GM19023 (cell line): ENCODE measurements around the gene PRKCI.
"Not testable (repeated sequence)": the region's sequence is repeated elsewhere in the genome, so short reads cannot be mapped to it uniquely, and the experiment has no call there.

ENCODE experiments used
- ATAC-seq: cut with Tn5 transposase; IDR thresholded peaks from one replicate; pipeline ENCODE4 v1.9.1; 2021; ENCODE audit warnings: mild to moderate bottlenecking, moderate library complexity; ENCODE audit not compliant: unreplicated experiment

Gene PRKCI

DNA sequence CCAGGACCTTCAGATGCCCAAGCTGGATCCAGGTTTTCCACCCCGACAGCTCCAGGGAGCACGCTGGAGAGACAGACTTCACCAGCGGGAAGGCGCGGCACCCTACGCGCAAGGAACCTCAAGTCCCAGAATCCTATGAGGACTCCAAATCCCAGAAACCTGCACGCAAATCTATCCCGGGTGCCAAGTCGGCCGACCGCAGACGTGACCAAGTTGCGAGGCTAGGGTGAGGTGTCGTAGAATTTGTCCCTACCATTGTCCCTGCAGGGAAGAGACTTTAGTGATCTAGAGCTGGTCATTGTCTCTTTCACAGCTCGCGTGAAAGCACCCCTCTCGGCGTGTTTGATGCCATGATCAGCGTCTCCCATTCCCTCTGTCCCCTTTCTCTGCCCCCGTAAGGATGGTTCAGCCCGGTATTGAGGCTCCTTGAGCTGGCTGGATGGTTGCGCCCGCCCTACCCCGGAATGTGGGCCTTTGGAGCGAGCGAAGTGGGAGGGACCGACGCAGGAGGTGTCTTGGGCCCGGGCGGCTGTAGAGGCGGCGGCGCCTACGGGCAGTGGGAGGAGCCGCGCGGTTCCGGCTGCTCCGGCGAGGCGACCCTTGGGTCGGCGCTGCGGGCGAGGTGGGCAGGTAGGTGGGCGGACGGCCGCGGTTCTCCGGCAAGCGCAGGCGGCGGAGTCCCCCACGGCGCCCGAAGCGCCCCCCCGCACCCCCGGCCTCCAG is at the start of gene PRKCI:
TSS of gene PRKCI (plus strand) at position 501 of the 723 bp plus-strand sequence. CDS start 246 bp downstream, outside the sequence.
- ATAC-seq: peak; percentile 98

DNA sequence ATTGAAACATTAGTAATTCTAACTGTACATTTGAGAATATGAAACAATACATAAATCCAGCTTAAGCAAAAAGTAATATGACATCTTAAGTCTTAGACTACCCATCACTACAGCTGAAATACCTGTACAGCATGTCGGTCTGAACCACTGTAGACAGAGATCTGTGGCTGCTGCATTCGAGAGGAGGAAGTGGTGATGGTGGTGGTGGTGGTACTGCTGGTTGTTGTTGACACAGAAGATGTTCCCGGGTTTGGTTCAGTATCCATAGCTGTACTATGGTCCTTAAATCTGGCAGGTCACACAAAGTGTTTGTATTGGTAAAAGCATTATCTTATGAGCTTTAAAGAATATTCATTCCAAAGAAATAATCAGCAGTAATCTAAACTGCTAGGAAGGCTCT is 43.6 kb upstream of the PRKCI start:
- ATAC-seq: no peak

DNA sequence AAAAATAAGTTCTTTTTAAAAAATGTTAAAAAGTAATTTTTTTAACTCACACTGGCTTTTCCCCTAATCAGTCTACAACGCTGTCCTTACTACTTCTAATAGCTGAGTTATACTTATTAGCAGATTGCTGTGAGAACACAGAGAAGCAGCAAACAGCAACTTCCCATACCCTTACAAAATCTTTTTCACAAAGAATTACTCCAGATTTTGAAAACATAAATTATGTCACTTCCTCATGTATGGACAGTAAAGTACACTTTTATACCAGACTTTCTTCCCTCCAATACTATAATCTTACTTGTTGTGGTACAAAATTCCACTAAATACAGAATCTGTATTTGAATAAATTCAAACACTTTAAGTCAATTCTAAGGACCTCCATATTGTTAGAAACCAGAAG is 42.8 kb upstream of the PRKCI start:
- ATAC-seq: no peak

DNA sequence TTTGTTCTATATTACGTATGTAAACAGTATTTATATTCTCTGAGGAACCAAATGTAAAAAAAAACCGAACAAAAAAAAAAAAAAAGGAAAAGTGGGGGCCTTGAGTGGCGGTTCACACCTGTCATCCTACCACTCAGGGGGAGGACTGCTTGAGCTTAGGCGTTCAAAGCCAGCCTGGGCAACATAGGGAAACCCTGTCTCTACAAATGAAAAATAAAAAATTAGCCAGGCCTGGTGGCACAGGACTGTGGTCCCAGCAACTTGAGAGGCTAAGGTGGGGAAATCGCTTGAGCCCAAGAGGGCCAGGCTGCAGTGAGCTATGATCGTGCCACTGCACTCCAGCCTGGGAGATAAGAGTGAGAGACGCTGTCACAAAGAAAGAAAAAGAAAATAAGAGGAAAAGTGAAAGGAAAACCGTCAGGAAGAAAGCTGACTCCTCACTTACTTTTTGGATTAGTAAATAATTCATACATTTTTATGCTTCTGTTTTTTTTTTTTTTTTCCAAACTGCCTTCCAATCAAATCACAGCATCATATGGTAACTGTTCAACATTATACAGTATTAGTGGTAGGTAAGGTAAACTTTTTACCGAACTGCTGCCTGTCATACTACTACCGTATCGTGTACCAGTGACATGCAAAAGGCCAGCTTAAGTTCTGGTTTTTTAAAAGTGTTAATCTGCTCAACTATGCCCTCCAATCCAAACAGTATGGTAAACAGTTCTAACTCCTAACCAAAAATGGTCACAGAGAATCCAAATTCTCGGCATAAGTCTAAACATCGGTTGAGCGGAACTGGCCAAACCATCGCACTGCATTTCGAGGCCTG is 41.9 kb upstream of the PRKCI start:
- ATAC-seq: peak; percentile 20

DNA sequence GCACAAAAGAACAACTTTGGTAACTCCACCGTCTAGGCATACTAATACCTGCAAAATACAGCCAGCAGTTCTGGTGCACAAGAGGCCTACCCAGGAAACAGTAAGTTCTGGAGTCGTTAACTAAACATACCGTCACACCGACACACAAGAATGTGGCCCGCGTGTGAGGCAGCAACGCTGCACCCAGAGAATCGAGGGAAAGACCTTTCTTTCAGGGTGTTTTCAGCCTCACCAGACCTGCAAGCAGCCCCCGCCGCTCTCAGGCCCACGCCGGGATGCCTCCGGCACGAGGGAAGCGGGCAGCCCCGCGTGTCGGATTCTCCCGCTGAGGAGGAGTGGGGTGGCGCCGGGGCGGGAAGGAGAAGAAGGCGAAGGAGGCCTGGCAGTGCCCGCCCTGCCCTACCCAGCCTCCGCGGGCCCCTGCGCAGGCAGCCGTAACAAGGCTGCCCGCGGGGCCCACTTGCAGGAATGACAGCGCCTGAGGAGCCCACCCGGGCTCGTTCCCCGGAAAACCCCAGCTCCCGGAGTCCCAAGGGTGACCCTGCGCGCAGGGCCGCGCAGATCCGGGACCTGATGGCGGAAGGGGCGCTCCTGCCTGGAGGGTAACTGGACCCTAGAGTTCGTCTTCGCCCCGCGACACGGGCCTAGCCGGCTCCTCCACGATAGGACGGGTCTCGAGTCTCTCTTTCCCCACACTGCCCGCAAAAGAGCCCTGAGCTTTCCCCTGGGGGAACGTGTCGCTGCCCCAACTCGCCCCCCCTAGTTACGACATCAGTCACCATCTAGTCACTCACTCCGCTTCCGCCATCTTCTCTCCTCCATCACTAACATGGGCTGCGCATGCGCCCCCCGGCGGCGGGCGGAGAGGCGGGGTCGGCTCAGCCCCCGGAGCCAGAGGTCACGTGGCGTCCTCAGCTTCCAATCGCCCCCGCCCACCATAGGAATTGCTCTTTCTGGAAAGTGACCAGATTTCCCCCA is 41.0 kb upstream of the PRKCI start, which contains the start of gene PHC3:
TSS of gene PHC3 (minus strand) at position 826 of the 978 bp plus-strand sequence. CDS start at position 808, 18 bp downstream.
- peak; percentile 81 for ATAC-seq

DNA sequence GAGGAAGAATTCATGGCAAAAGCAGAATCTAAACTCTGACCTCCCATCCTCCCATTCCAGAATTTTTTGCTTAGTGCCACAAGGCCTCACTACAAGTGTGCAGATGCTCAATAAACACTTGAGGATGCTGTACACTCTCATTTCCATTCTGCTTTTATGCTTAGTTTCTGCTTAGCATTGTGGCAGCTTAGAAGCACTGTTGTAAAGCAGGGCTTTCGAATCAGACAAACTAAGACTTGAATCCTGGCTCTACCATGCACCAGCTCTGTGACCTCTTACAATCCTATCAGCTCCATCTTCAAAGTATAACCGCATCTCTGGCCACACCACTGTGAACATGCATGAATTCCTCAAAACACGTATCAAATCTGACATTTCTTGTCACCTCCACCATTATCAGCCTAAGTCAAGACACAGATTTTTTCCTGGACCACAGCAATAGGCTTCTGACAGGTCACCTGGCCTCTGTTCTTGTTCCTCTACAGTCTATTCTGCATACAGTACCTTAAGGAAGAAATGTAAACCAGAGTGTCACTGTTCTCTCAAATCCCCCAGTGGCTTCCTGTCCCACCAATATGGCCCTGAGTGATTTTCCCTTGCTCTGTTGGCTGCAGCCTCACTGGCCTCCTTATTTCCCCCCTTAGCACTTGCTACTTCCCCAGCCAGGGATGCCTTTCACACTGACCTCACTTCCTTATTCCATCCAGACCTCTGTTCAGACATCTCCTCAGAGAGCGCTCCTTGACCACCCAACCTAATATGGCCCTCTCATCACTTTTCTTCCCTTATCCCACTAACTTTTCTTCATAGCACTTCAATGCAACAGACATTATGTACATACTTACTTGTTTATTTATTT is 32.6 kb upstream of the PRKCI start:
- peak; percentile 14 for ATAC-seq

DNA sequence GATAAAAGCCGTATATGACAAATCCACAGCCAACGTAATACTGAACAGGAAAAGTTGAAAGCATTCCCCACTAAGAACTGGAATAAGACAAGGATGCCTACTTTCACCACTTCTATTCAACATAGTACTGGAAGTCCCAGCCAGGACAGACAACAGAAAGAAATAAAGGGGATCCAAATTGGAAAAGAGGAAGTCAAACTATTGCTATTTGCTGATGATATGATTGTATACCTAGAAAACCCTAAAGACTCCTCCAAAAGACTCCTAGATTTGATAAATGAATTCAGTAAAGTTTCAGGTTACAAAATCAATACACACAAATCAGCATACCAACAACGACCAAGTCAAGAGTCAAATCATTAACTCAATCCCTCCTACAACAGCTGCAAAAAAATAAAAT is 26.5 kb upstream of the PRKCI start:
- ATAC-seq: not testable (repeated sequence)

DNA sequence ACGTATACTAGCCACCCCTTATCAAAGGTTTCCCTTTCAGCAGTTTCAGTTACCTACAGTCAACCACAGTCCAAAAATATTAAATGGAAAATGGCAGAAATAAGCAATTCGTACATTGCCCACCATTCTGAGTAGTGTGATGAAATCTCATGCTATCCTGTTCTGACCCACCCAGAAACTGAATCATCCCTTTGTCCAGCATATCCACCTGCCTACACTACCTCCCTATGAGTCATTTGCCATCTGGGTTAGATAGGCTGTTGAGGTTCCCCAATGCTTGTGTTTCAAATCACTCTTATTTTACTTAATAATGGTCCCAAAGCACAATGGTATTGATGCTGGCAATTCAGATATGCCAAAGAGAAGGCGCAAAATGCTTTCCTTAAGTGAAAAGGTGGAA is 25.4 kb upstream of the PRKCI start:
- no peak for ATAC-seq

DNA sequence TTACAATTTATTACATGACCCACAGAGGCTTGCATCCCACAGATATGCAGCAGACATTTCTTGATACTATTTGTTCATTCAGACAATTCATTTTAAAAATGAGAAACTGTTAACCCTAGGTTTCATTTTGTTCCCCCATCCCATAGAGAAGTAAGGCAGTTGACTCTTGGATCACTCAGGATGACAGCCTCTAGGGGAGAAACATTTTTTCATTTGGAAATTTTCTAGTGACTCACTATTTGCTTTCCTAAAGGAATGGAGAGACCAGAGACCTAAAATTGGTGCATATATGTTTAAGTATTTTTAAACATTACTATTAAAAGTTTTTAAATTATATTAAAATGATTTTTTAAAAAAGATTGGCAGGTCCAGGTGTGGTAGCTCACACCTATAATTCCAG is 21.2 kb upstream of the PRKCI start:
- no peak for ATAC-seq

DNA sequence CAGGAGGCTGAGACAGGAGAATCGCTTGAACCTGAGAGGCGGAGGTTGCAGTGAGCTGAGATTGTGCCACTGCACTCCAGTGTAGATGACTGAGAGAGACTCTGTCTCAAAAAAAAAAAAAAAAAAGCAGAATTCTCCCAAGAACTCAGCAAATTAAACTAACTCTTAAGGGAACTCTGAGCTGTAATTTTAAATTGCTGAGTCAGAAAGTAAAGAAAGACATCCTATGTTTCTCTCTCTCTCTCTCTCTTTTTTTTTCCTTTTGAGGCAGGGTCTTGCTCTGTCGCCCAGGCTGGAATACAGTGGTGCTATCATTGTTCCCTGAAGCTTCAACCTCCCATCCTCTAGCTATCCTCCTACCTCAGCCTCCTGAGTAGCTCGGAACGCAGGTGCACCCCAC is 20.7 kb upstream of the PRKCI start:
- ATAC-seq: no peak

DNA sequence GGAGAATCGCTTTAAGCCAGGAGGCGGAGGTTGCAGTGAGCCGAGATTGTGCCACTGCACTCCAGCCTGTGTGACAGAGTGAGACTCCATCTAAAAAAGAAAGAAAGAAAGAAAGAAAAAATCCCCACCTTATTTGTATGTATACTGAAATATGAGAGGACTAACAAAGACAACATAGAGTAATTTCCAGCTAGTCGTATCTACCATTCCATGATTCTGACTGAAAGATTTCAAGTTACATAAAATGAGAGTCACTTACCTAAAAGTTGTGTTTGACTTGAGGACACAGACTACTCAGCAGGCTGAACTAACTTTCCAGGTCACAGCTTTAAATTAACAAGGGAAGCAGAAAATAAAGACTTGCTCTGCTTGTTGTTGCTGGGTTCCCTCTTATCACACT is 18.8 kb upstream of the PRKCI start:
- no peak for ATAC-seq

DNA sequence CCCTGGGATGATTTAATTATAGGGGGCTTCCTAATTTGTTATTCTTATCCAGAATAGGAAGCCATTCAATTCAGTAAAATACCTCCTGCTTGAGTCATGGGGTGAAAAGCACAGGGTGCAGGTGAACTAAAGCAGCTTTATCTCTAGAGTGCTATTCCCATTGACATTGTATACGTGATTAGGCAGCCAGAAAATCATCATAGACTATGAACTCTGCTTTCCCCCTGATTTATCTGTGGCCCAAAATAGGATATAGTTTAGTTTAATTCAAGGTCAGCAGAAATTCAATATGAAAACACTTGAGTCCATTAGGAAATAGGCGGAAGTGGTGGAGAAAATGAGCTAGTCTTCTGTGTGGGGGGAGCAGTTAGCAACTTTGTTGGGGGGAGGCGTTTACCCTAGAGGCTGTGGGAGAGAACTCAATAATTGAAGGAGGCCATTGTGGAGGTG is 18.2 kb upstream of the PRKCI start:
- no peak for ATAC-seq

DNA sequence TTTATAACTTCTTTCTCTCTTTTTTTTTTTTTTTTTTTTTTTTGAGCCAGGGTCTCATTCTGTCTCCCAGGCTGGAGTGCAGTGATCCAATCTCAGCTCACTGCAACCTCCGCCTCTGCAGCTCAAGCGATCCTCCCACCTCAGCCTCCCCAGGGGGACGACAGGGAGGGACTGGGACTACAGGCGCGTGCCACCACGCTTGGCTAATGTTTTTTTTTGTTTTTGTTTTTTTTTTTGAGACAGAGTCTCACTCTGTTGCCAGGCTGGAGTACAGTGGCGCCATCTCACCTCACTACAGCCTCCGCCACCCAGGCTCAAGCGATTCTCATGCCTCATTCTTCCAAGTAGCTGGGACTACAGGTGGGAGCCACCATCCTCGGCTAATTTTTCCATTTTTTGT is 17.7 kb upstream of the PRKCI start:
- ATAC-seq: no peak

DNA sequence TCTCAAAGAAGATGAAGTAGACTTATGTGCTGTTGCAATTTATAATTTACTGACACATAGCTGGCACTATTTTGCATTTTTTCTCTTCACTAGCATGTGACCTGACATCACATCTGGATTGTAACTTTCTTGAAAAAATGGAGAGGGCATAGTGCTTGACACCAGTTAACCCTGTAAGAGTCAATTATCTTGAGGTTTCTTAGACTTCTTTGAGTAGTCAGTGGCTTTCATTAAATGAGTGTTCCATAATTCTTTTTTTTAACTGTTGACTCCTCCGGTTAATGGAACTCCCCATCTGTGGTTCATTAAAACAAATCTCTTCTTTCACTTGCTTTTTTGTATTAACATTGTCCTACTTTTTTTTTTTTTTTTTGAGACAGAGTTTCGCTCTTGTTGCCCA is 16.9 kb upstream of the PRKCI start:
- no peak for ATAC-seq

DNA sequence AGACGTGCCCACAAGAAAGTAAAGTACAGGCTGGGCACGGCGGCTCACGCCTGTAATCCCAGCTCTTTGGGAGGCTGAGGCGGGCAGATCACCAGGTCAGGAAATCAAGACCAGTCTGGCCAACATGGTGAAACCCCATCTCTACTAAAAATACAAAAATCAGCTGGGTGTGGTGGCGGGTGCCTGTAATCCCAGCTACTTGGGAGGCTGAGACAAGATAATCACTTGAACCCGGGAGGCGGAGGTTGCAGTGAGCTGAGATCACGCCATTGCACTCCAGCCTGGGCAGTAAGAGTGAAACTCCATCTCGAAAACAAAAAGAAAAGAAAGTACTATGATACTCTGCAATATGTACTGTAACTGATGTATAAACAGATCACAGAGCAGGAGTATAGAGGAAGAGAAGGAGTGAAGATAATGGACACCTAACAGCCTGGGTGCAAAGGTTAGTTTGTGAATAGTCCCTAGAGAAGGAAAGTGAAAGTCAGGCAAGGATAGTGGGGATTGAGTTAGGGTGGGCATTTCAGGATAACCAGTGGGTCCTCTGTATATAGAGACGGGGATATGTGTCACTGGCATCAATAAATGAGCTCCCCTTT is 16.0 kb upstream of the PRKCI start:
- ATAC-seq: not testable (repeated sequence)

DNA sequence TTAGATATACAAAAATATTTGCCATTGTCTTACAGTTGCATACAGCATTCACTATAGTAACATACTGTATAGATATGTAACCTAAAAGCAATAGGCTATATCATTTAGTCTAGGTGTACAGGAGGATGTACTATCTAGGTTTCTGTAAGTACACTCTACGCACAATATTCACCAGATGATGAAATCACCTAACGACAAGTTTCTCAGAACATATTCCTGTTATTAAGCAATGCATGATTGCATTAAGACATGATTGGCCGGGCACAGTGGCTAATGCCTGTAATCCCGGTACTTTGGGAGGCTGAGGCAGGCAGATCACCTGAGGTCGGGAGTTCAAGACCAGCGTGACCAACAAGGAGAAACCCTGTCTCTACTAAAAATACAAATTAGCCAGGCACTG is 14.5 kb upstream of the PRKCI start:
- ATAC-seq: no peak

DNA sequence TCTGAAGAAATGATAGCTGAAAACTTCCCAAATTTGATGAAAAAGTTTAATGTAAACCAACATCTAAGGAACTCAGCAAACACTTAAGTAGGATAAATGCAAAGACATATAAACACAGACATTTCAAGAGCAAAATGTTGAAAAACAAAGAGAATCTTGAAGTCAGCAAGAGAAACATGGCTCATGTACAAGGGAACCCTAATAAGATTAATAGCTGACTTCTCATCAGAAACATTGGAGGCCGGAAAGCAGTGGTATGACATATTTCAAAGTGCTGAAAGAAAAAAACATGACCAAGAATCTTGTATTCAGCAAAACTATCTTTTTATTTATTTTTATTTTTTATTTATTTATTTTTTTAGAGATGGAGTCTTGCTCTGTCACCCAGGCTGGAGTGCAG is 10.6 kb upstream of the PRKCI start:
- ATAC-seq: no peak

DNA sequence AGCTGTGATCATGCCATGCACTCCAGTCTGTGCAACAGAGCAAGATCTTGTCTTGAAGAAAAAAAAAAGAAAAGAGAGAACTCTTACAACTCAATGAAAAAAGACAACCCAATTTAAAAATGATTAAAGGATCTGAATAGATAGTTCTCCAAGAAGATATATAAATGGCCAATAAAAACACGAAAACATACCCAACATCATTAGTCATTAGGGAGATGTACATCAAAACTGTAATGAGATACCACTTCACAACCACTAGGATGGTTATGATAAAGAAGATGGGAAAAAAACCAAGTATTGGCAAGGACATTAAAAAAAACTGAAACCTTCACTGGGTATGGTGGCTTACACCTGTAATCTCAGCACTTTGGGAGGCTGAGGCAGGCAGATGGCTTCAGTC is 2.4 kb upstream of the PRKCI start:
- no peak for ATAC-seq

DNA sequence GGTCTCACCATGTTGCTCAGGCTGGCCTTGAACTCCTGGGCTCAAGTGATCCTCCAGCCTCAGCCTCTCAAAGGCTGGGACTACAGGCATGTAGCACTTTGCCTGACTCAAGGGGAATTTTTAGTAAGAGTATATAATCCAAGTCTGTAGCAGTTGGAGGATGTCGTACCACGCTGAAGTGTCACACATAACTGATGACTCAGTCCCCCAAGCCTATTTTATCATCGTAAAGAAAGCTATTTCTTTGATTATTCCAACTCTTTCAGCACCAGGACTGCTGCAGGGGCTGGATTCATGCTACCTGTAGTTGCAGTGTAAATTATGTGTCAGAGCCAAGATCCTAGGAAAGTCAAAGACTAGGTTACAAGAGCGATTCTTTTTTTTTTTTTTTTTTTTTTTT is 1.4 kb upstream of the PRKCI start:
- ATAC-seq: no peak
